Neuronal stem cell (in vitro differentiated cells): ENCODE measurements around the gene PAK4. TPM values are rescaled to one million over a fixed set of nuclear protein-coding genes. Genes with fewer than 3 reads are reported as not detected.

Source experiments
- DNase-seq: peaks from one replicate; pipeline ENCODE4 v3.0.0-alpha.2; 2013; ENCODE audit warnings: low spot score
- H2AFZ ChIP-seq: one replicate; pipeline ENCODE4 v1.6.1; 2013; ENCODE audit warnings: mild to moderate bottlenecking, low read length, inconsistent platforms
- H2AK5ac ChIP-seq: 2 replicates; pipeline ENCODE4 v1.6.1; 2013; ENCODE audit warnings: low read depth, mild to moderate bottlenecking, inconsistent platforms, low read length, moderate library complexity, mixed read lengths
- H2BK120ac ChIP-seq: 2 replicates; pipeline ENCODE4 v1.6.1; 2013; ENCODE audit warnings: low read depth, mild to moderate bottlenecking, inconsistent platforms, low read length, moderate library complexity, mixed read lengths
- H2BK12ac ChIP-seq: one replicate; pipeline ENCODE4 v1.6.1; 2013; ENCODE audit warnings: low read length, inconsistent platforms
- H2BK15ac ChIP-seq: 2 replicates; pipeline ENCODE4 v1.6.1; 2013; ENCODE audit warnings: mild to moderate bottlenecking, low read length, inconsistent platforms, mixed read lengths
- H2BK5ac ChIP-seq: one replicate; pipeline ENCODE4 v1.6.1; 2013; ENCODE audit warnings: inconsistent platforms, mild to moderate bottlenecking, low read length, moderate library complexity
- H3K14ac ChIP-seq: one replicate; pipeline ENCODE4 v1.6.1; 2013; ENCODE audit warnings: low read length, inconsistent platforms
- H3K18ac ChIP-seq: 2 replicates; pipeline ENCODE4 v1.6.1; 2013; ENCODE audit warnings: low read length, inconsistent platforms
- H3K23ac ChIP-seq: 2 replicates; pipeline ENCODE4 v1.6.1; 2013; ENCODE audit warnings: low read depth, mild to moderate bottlenecking, mixed read lengths, low read length, inconsistent platforms; ENCODE audit not compliant: poor library complexity
- H3K27ac ChIP-seq: replicated peaks from 3 replicates; pipeline ENCODE4 v1.5.1; 2013; ENCODE audit warnings: low read length, inconsistent platforms
- H3K27me3 ChIP-seq, 3 experiments: 2 replicates each; pipeline ENCODE4 v1.6.1; 2013; ENCODE audit warnings: low read length in 3 of 3, mild to moderate bottlenecking in 2 of 3, inconsistent platforms in 1 of 3, low read depth in 1 of 3, mixed read lengths in 1 of 3, moderate library complexity in 1 of 3; ENCODE audit not compliant: control insufficient read depth in 3 of 3, insufficient read depth in 3 of 3
- H3K36me3 ChIP-seq, 2 donors: replicated peaks in 1 of 2; 2 replicates each; pipeline ENCODE4 v1.6.1; 2013; ENCODE audit warnings: low read length in 2 of 2; ENCODE audit not compliant: control insufficient read depth in 2 of 2, insufficient read depth in 2 of 2
- H3K4ac ChIP-seq: 2 replicates; pipeline ENCODE4 v1.6.1; 2013; ENCODE audit warnings: inconsistent platforms, mild to moderate bottlenecking, low read length, moderate library complexity
- H3K4me1 ChIP-seq, 2 donors: 1 replicate in 1 of 2; 2 replicates in 1 of 2; pipeline ENCODE4 v1.6.1; 2013; ENCODE audit warnings: low read length in 2 of 2, low read depth in 1 of 2; ENCODE audit not compliant: control insufficient read depth in 2 of 2, insufficient read depth in 1 of 2
- H3K4me2 ChIP-seq: one replicate; pipeline ENCODE4 v1.6.1; 2013; ENCODE audit warnings: mild to moderate bottlenecking, low read length, inconsistent platforms; ENCODE audit not compliant: insufficient read depth, poor library complexity, severe bottlenecking
- H3K4me3 ChIP-seq, 2 donors: 2 replicates each; pipeline ENCODE4 v1.5.1; 2013; ENCODE audit warnings: low read length in 2 of 2, mild to moderate bottlenecking in 2 of 2, inconsistent platforms in 1 of 2, moderate library complexity in 1 of 2
- H3K79me1 ChIP-seq: one replicate; pipeline ENCODE4 v1.6.1; 2013; ENCODE audit warnings: low read depth, mild to moderate bottlenecking, inconsistent platforms, low read length, moderate library complexity
- H3K9ac ChIP-seq: one replicate; pipeline ENCODE4 v1.6.1; 2013; ENCODE audit warnings: mild to moderate bottlenecking, low read depth, low read length, inconsistent platforms; ENCODE audit not compliant: poor library complexity
- H3K9me3 ChIP-seq, 2 donors: replicated peaks in 1 of 2; 2 replicates each; pipeline versions ENCODE3 to v1.6.1; 2013; ENCODE audit warnings: low read length in 2 of 2, mild to moderate bottlenecking in 2 of 2, inconsistent platforms in 1 of 2, low read depth in 1 of 2, mixed read lengths in 1 of 2, moderate library complexity in 1 of 2; ENCODE audit not compliant: control insufficient read depth in 2 of 2, insufficient read depth in 1 of 2
- H4K8ac ChIP-seq: one replicate; pipeline ENCODE4 v1.6.1; 2013; ENCODE audit warnings: low read depth, mild to moderate bottlenecking, inconsistent platforms, low read length, moderate library complexity
- H4K91ac ChIP-seq: one replicate; pipeline ENCODE4 v1.6.1; 2013; ENCODE audit warnings: low read length, low read depth, mild to moderate bottlenecking, inconsistent platforms; ENCODE audit not compliant: poor library complexity
- WGBS, 2 donors: extraction: QIAGEN DNeasy Blood & Tissue Kit; methylation state at CpG; one replicate each; pipeline ENCODE4 v1.1.7; 2013; ENCODE audit warnings: missing lambda C conversion rate in 2 of 2, mixed read lengths in 1 of 2; ENCODE audit not compliant: insufficient read length in 2 of 2, insufficient replicate concordance in 1 of 2; ENCODE audit errors: extremely low coverage in 2 of 2; 5-methylcytosine and 5-hydroxymethylcytosine counted together
- polyA plus RNA-seq, 2 experiments: library from polyadenylated mRNA; stranded (reverse); fragments of 200-250 nt; gene quantifications; one replicate each; pipeline ENCODE4 v1.2.3, GENCODE V29; 2013

PAK4 gene
- polyA plus RNA-seq (2013, experiment 1 of 2) = 102 TPM
- polyA plus RNA-seq (2013, experiment 2 of 2) = 96.5 TPM

DNA sequence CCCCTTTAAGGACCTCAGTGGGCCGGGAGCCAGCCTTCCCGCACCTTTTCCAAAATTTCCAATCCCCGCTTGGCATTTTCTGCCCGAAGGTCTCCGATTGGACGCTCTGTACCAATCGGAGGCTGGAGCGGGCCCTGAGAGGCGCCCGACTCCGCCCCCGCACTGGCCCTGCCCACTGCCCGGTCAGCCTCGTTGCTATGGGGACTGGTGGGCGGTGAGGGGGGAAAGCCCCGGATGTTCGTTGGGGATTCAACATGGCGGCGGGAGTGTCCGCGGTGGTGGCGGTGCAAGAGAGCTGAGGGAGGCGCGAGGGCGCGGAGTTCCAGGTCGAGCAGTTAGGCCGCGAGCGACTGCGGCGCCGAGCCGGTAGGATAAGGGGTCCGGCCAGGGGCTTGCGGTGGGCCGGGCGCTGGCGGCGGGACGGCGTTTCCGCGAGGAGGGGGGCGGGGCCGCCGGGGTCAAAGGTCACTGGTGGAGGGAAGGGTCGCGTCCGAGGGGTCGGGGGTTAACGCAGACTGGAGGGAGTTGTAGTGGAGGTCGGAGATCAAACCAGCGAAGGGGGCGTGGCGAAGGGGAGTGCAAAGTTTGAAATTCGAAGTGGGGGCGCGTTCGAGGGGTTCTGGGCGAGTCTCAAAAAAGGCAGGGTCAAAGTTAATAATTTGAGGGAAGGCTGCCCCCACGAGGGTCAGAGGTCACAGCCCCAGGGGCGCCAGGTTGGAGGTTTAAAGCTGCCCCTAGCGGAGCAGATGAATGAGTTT, at the start of gene PAK4:
PAK4 (plus strand) TSS at position 233 of the 758 bp plus-strand sequence. CDS start 43,768 bp downstream, outside the sequence.
- Histone ChIP-seq H3K4me3 (peak within 1 kb of the TSS; percentile 81 to 97), H3K9me3 (no peaks in the 10 kb centered on the region), H3K4me2 (peak within 1 kb of the TSS; percentile 51), H4K8ac (no peak within 1 kb of the TSS), H2AK5ac (peak within 1 kb of the TSS; percentile 34), H3K36me3 (no peaks in the 10 kb centered on the region), H3K27me3 (no peaks in the 10 kb centered on the region), H2BK12ac (no peak within 1 kb of the TSS), H3K79me1 (peaks cover 2% of the 10 kb centered on the region), H2AFZ (peak within 1 kb of the TSS; percentile 96), H3K9ac (peak within 1 kb of the TSS; percentile 99), H3K14ac (no peak within 1 kb of the TSS), H2BK15ac (no peak within 1 kb of the TSS), H2BK5ac (peak within 1 kb of the TSS; percentile 93), H3K4me1 (peaks cover 7 to 28% of the 10 kb centered on the region in 2 donors), H4K91ac (peak within 1 kb of the TSS; percentile 98), H3K4ac (no peak within 1 kb of the TSS), H3K27ac (peak within 1 kb of the TSS; percentile 98), H3K23ac (peak within 1 kb of the TSS; percentile 98), H3K18ac (peak within 1 kb of the TSS; percentile 99), H2BK120ac (peak within 1 kb of the TSS; percentile 95)
- no CpG with 5 or more reads among the region's 64 CpGs for WGBS, 2 donors
- DNase-seq = peak; percentile 98

DNA sequence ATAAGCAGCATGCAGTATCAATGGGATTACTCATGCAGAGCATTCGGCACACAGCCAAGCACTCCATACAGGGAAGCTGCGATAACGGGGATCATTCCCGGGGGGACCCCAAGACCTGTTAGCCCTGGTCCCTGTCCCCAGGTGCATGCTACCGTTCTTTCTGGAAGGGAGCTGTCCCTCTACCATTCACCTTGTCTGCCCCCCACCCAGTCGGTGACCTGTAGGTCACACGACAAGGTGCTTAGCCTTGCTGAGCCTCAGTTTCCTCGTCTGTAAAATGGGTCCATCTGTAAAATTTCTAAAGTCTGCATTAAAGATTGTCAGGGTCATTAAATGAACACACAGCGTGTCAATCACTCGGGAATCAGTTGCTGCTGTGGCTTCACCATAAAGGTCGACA, 48.3 kb upstream of the PAK4 start:
- no peak overlapping the region for H3K14ac ChIP-seq
- no peak overlapping the region for H2AK5ac ChIP-seq
- H2BK15ac ChIP-seq = no peak overlapping the region
- peaks cover 0 to 6% (median 4%) of the 10 kb centered on the region in 3 experiments for H3K27me3 ChIP-seq
- no peaks in the 10 kb centered on the region for H3K4me1 ChIP-seq
- H3K9ac ChIP-seq = no peak overlapping the region
- H2BK120ac ChIP-seq = no peak overlapping the region
- WGBS, 2 donors = no CpG with 5 or more reads among the region's 11 CpGs
- no peak overlapping the region for H3K4me3 ChIP-seq
- no peak overlapping the region for H2BK5ac ChIP-seq
- H3K18ac ChIP-seq = no peak overlapping the region
- H2BK12ac ChIP-seq = no peak overlapping the region
- no peak overlapping the region for H3K4me2 ChIP-seq
- no peak overlapping the region for H4K8ac ChIP-seq
- H4K91ac ChIP-seq = no peak overlapping the region
- H3K79me1 ChIP-seq = no peaks in the 10 kb centered on the region
- H2AFZ ChIP-seq = no peak overlapping the region
- H3K4ac ChIP-seq = no peak overlapping the region
- H3K9me3 ChIP-seq = no peaks in the 10 kb centered on the region
- H3K27ac ChIP-seq = no peak overlapping the region
- no peaks in the 10 kb centered on the region for H3K36me3 ChIP-seq
- DNase-seq = no peak
- no peak overlapping the region for H3K23ac ChIP-seq

DNA sequence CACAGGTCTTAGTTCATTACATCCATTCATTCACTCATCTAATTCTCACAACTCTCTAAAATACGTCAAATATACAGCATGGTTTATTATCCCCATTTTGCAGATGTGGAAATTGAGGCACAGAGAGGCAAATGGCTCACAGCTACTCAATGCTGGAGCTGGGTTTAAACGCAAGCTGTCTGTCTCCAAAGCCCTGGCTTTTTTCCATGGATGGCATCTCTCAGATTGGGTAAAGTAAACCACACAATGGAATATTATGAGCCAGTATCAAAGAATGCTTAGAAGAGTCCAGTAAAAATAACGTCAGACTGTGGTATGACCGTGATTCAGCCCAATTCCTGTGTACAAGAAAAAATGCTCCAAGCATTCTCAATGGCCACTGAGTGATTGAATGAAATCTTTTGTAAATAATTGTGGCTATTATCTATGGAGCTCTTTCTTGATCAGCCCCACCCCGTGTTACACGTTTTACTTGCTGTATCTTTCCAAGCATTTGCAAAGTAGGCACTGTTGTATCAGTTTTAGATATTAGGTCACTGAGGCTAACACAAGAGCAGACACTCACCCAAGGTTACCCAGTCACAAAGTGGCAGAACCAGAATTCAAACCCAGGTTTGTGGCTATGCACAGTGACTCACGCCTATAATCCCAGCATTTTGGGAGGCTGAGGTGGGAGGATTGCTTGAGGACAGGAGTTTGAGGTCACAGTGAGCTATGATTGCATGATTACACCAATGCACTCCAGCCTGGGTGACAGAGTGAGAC, 47.0 kb upstream of the PAK4 start:
- no peaks in the 10 kb centered on the region for H3K79me1 ChIP-seq
- no peaks in the 10 kb centered on the region for H3K36me3 ChIP-seq
- no peak overlapping the region for H2AK5ac ChIP-seq
- H2AFZ ChIP-seq = no peak overlapping the region
- H3K4ac ChIP-seq = no peak overlapping the region
- no peak overlapping the region for H4K91ac ChIP-seq
- no peak overlapping the region for H2BK15ac ChIP-seq
- no peak overlapping the region for H2BK5ac ChIP-seq
- no peak overlapping the region for H4K8ac ChIP-seq
- H3K27me3 ChIP-seq = peaks cover 0 to 18% (median 17%) of the 10 kb centered on the region in 3 experiments
- H3K4me3 ChIP-seq = no peak overlapping the region
- no peaks in the 10 kb centered on the region for H3K4me1 ChIP-seq
- no peak overlapping the region for H3K27ac ChIP-seq
- no peak overlapping the region for H2BK120ac ChIP-seq
- no peak overlapping the region for H3K9ac ChIP-seq
- H3K4me2 ChIP-seq = no peak overlapping the region
- no peaks in the 10 kb centered on the region for H3K9me3 ChIP-seq
- H2BK12ac ChIP-seq = no peak overlapping the region
- WGBS, 2 donors = 100% methylated on average over 1 of the region's 7 CpGs
- no peak overlapping the region for H3K18ac ChIP-seq
- DNase-seq = no peak
- no peak overlapping the region for H3K14ac ChIP-seq
- no peak overlapping the region for H3K23ac ChIP-seq

DNA sequence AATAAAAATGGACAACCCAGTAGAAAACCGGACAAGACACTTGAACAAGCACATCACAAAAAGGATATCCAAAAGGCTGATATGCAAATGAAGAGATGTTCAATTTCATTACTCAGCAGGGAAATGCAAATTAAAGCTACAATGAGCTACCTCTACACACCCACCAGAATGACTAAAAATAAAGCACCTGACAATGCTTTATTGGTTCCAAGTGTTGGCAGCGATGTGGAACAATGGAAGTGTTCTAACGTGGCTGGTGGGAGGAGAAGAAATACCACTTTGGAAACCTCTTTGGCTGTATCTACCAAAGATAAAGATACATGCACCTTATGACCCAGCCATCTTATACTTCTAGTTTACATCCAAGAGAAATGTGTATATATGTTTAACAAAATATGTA, 45.2 kb upstream of the PAK4 start:
- H2BK15ac ChIP-seq = no peak overlapping the region
- no peak overlapping the region for H3K23ac ChIP-seq
- H2BK120ac ChIP-seq = no peak overlapping the region
- H3K18ac ChIP-seq = no peak overlapping the region
- no peaks in the 10 kb centered on the region for H3K79me1 ChIP-seq
- no peak overlapping the region for H2BK5ac ChIP-seq
- H2BK12ac ChIP-seq = no peak overlapping the region
- H3K27ac ChIP-seq = no peak overlapping the region
- peaks cover 0 to 2% of the 10 kb centered on the region in 2 donors for H3K9me3 ChIP-seq
- peaks cover 10 to 34% (median 33%) of the 10 kb centered on the region in 3 experiments for H3K27me3 ChIP-seq
- no peak overlapping the region for H2AK5ac ChIP-seq
- H3K4me1 ChIP-seq = peaks cover 2% of the 10 kb centered on the region in 2 donors
- H4K8ac ChIP-seq = no peak overlapping the region
- H3K36me3 ChIP-seq = no peaks in the 10 kb centered on the region
- H3K4me3 ChIP-seq = no peak overlapping the region
- no peak for DNase-seq
- no peak overlapping the region for H3K4ac ChIP-seq
- H3K9ac ChIP-seq = no peak overlapping the region
- WGBS, 2 donors = no CpG with 5 or more reads among the region's 3 CpGs
- H3K14ac ChIP-seq = no peak overlapping the region
- H4K91ac ChIP-seq = no peak overlapping the region
- H2AFZ ChIP-seq = no peak overlapping the region
- no peak overlapping the region for H3K4me2 ChIP-seq
